Muscle of leg (tissue), 11 donors: ENCODE data around the gene HOXB4. TPM values are rescaled to one million over a fixed set of nuclear protein-coding genes. Genes with fewer than 3 reads are reported as not detected.

Source experiments
- DNase-seq: peaks from one replicate; pipeline ENCODE4 v3.0.0; 2013
- H3K27ac ChIP-seq: one replicate; pipeline ENCODE4 v1.5.1; 2013; ENCODE audit warnings: mild to moderate bottlenecking, low read length, control low read depth
- H3K27me3 ChIP-seq: one replicate; pipeline ENCODE4 v1.6.1; 2013; ENCODE audit warnings: low read length; ENCODE audit not compliant: control insufficient read depth, insufficient read depth
- H3K36me3 ChIP-seq: one replicate; pipeline ENCODE4 v1.6.1; 2013; ENCODE audit warnings: low read length; ENCODE audit not compliant: control insufficient read depth, insufficient read depth
- H3K4me1 ChIP-seq: one replicate; pipeline ENCODE4 v1.6.1; 2013; ENCODE audit warnings: low read length; ENCODE audit not compliant: control insufficient read depth, insufficient read depth
- H3K4me3 ChIP-seq: one replicate; pipeline ENCODE4 v1.5.1; 2013; ENCODE audit warnings: low read length, control low read depth
- H3K9me3 ChIP-seq: replicated peaks from 2 replicates; pipeline ENCODE4 v1.6.1; 2013; ENCODE audit warnings: low read depth, low read length; ENCODE audit not compliant: control insufficient read depth
- WGBS: methylation state at CpG from one replicate; pipeline ENCODE4 v1.1.5; 2013; ENCODE audit warnings: missing lambda C conversion rate; ENCODE audit not compliant: insufficient coverage; 5-methylcytosine and 5-hydroxymethylcytosine counted together
- polyA plus RNA-seq, 8 donors: library from polyadenylated mRNA; unstranded; fragments of 120-200 nt; gene quantifications; one replicate each; pipeline versions ENCODE4 v1.2.1 to v1.2.3, GENCODE V29; 2013; ENCODE audit warnings: inconsistent platforms in 1 of 8, low replicate concordance in 1 of 8; ENCODE audit not compliant: insufficient read length in 8 of 8, insufficient read depth in 1 of 8
- total RNA-seq: library from RNA; stranded (reverse); fragments of 120-200 nt; gene quantifications from one replicate; pipeline ENCODE4 v1.2.4, GENCODE V29; 2013

Gene HOXB4
- total and polyA plus RNA-seq, 9 donors = 0.53 to 1.7 (median 1.2) TPM

DNA sequence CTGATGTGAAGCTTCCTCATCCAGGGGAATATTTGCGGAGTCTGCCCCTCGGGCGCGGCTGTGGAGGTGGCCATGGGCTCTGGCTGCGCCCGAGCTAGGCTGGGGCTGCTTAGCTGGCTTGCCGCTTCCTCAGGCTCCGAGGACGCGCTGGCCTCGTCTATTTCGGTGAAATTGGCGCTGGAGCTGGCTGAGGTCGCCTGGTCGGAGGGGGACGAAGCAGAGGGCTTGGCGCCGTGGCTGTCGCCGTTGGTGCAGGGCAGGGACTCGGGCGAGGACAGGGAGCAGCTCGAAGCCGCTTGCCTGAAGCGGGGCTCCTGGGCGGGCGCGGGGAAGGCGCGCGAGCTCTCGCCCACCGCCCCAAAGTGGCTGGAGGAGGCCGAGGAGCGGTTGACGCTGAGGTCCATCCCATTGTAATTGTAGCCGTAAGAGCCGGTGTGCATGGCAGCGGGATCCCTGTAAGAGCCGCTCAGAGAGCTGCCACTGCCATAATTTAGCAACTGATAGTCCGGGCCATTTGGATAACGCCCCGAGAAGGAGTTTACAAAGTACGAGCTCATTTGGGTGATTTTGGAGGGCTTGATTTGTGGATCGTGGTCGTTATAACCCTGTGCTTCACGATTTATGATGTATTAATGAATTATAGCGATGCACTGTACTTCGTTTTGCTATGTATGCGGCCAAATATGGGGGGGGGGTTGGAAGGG lies 15.1 kb upstream of the HOXB4 start, which contains the start of gene HOXB5:
Gene HOXB5 (minus strand): TSS at position 654 of the 704 bp plus-strand sequence. CDS start 97 bp downstream, at position 557.
- WGBS = 2% methylated on average over 46 of the region's 50 CpGs
- Histone ChIP-seq H3K27ac (peak within 1 kb of the TSS; percentile 70), H3K9me3 (no peaks in the 10 kb centered on the region), H3K4me1 (peaks cover 27% of the 10 kb centered on the region), H3K4me3 (peak within 1 kb of the TSS; percentile 32), H3K36me3 (no peaks in the 10 kb centered on the region), H3K27me3 (peaks cover 98% of the 10 kb centered on the region)
- DNase-seq = no peak

DNA sequence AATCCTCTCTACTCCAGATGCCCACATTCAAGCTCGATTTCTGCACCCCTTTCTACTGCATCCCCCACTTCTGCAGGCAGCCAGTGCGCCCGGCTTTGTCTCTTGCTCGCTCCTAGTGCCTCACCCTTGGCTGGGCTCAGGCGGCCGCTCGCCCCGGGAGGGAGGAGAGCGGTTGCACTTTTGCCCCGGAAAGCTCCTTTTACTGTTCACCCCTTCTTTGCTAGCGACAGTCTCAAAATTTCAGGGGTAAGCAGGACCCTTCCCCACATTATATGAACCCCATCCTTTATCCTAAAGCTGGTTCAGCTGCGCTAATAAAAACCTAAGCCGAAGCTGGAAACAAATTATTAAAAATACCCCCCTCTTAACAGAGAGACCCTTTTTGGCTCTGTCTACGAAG lies 14.4 kb upstream of the HOXB4 start:
- Histone ChIP-seq H3K27ac (no peak overlapping the region), H3K4me1 (peaks cover 25% of the 10 kb centered on the region), H3K4me3 (no peak overlapping the region), H3K27me3 (peaks cover 98% of the 10 kb centered on the region), H3K9me3 (no peaks in the 10 kb centered on the region), H3K36me3 (no peaks in the 10 kb centered on the region)
- 3% methylated on average over 11 of the region's 14 CpGs for WGBS
- no peak for DNase-seq

DNA sequence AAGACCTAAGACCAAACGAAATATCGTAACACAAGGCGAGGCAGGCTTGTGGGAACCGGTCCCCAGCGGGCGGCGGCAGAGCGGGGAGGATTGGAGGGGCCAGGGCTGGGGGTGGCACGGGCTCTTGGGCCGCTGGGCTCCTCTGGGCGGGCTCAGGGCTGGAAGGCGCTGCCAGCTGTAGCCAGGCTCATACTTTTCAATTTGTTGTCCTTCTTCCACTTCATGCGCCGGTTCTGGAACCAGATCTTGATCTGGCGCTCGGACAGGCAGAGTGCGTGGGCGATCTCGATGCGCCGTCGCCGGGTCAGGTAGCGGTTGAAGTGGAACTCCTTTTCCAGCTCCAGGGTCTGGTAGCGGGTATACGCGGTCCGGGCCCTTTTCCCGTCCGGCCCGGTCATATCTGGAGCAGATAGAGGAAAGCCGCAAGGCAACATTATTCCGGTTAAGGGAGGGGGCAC lies 13.9 kb upstream of the HOXB4 start:
- Histone ChIP-seq H3K36me3 (no peaks in the 10 kb centered on the region), H3K27ac (no peak overlapping the region), H3K9me3 (no peaks in the 10 kb centered on the region), H3K4me3 (no peak overlapping the region), H3K27me3 (peaks cover 98% of the 10 kb centered on the region), H3K4me1 (peaks cover 24% of the 10 kb centered on the region)
- 25% methylated on average over 25 of the region's 33 CpGs for WGBS
- DNase-seq = no peak

DNA sequence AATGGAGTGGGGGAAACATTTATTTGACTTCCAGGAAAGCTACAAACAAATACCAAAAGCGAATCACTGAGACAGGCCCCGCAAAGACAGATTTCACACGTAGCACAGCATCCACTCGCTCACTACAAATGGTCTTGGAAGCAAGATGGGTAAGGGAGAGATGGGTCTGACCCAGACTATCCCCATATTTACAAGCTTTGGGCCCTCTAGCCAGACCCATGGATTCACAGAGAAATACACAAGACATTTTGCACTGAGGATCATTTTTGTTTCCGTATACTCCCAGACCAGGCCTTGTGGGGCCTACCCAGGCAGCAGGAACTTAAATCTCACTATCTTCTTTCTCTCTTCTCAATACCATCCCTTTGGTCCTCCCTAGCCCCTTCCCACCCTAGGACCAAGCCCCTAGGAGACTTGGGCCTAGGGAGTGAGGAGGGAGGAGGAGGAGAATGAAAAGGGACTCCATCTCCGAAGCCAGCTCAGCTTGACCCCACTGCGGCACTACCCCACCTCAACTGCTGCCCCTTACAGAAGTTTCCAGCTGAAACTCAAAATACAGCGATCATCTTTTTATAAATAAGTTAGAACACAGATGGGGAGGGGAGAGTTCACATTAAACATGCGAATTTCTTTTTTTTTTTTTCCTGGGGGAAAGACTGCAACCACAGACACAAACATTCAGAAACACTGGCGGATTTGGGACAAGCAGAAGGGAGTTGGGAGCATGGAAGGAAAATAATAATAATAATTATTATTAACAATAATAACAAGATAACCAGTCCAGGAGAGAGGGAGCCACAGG lies 13.3 kb upstream of the HOXB4 start:
- no peak for DNase-seq
- Histone ChIP-seq H3K4me3 (no peak overlapping the region), H3K27ac (no peak overlapping the region), H3K36me3 (no peaks in the 10 kb centered on the region), H3K27me3 (peaks cover 98% of the 10 kb centered on the region), H3K9me3 (no peaks in the 10 kb centered on the region), H3K4me1 (peaks cover 28% of the 10 kb centered on the region)
- WGBS = no CpG with 5 or more reads among the region's 10 CpGs

DNA sequence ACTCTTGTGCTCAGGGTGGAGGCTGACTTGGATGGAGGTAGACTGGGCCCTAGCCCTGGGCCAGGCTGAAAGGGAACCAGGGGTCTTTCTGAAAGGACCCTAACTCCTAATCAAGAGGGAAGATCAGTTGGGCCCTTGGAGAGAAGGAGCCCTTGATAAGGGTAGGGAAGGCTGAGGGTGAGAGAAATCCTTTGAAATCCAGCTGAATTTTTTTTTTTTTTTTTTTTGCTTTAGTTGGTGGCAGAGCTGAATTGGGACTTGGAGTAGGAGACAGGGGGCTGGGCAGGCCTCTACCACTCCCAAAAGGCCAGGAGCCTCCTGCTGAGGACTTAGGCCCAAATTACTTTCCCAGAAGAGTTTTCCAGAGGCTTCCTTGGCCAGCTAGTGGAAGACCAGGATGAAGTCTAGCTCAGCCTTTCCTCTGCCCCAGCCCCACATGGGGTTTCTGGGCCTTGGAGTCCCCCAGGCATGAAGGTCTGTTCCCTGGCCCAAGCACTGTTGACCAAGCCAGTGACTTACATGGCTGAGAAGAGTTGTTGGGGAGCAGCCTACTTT lies 12.5 kb upstream of the HOXB4 start:
- H3K4me3 ChIP-seq = no peak overlapping the region
- H3K27ac ChIP-seq = no peak overlapping the region
- H3K36me3 ChIP-seq = no peaks in the 10 kb centered on the region
- H3K4me1 ChIP-seq = peaks cover 35% of the 10 kb centered on the region
- no peak for DNase-seq
- H3K27me3 ChIP-seq = peaks cover 98% of the 10 kb centered on the region
- H3K9me3 ChIP-seq = no peaks in the 10 kb centered on the region

DNA sequence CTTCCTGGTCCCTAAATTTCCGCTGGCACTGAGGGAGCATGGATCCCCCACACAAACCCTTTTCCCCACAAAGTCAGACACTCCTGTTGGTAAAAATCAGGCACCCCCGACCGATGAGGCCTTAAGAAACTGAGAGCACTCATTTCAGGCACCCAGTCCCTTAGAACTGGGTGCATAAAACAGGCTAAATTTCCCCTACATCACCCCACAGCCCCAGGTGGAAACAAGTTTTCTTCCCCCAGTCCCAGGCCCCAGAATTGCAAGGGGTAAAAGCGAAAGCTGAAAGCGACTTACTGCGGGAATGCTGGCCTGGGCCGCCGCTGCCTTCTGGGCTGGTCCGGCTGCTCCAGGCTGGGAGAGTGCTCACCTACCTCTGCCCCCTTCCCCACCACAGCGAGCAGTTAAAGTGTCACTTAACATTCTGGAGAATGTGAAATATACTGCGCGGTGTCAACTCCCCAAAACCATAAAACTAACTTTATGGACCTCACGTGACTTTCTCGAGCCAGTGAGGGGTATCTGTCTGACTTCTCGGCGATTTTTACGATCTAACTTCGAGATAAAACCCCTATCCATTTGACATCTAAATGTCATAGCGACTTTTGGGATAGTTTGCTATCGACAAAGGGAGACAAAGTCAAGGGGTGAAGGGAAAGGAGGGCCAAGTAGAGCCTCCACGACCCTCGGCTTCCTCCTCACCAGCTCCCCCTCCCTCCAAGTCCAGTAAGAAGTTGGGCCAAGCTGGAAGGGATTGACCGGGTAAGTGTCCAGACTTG lies 11.9 kb upstream of the HOXB4 start, which contains the start of gene HOXB3:
Gene HOXB3 (minus strand): TSS at position 411 of the 776 bp plus-strand sequence. CDS start 37,767 bp downstream, outside the sequence.
- Histone ChIP-seq H3K27ac (no peak within 1 kb of the TSS), H3K27me3 (peaks cover 98% of the 10 kb centered on the region), H3K4me1 (peaks cover 39% of the 10 kb centered on the region), H3K36me3 (no peaks in the 10 kb centered on the region), H3K4me3 (no peak within 1 kb of the TSS), H3K9me3 (no peaks in the 10 kb centered on the region)
- 24% methylated on average over 3 of the region's 23 CpGs for WGBS
- no peak for DNase-seq

DNA sequence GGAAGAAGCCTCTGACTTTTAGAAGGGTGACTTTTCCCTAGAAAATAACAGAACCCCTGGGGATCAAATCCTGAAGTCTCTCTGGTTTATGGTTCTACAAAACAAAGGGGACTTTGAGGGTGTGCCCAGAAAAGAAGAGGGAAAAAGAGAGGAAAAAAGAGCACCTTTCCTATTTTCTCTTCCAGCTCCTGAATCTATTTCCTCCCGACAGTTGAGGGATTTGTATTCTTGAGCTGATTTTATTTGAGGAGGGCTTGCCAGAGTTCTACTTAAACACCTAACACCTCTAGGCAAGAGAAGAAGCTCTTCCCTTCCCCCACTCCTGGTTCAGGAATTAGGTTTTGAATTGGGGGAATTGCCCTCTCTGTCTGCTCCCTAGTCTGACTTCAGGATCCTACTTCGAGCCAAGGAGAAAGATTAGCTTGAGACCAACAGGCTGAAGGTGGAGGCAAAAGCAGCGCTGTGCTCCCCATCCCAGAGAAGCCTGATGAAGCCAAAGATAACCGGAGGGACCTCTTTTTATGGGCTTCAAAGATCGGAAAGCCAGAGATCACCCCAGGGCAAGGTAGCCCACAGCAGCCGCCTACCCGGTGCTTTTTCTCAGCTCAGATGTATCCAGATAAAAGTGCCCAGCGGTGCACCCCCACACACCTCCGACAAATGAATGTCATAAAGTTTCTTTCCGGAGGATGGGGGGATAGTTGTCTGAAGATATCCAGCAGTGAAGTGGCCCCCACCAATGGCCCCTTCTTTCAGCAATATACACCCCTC lies 11.1 kb upstream of the HOXB4 start:
- Histone ChIP-seq H3K4me1 (peaks cover 39% of the 10 kb centered on the region), H3K4me3 (no peak overlapping the region), H3K36me3 (no peaks in the 10 kb centered on the region), H3K27me3 (peaks cover 98% of the 10 kb centered on the region), H3K27ac (no peak overlapping the region), H3K9me3 (no peaks in the 10 kb centered on the region)
- no peak for DNase-seq
- WGBS = 6% methylated on average over 2 of the region's 10 CpGs

DNA sequence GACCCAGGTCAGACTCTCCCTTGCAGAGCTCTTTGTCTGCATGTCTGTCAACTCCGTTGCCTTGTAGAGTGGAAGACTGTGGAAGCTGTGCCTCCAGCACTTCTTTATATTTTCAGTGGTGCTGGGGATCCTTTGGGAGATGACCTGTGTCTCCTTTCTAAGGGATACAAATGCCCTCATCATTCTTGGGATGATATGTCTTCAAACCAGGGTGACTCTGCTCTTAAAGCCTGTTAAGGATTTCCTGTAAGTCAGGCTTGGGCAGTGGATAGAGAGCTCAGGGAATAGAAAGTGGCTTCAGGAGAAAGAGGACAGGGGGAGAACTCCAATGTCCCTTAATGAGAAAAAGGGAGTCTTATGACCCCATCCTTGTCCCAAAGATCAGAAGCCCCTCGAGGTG lies 10.4 kb upstream of the HOXB4 start:
- Histone ChIP-seq H3K27ac (no peak overlapping the region), H3K4me1 (peaks cover 36% of the 10 kb centered on the region), H3K9me3 (no peaks in the 10 kb centered on the region), H3K4me3 (no peak overlapping the region), H3K36me3 (no peaks in the 10 kb centered on the region), H3K27me3 (peaks cover 95% of the 10 kb centered on the region)
- no peak for DNase-seq
- WGBS = no CpG with 5 or more reads among the region's 2 CpGs

DNA sequence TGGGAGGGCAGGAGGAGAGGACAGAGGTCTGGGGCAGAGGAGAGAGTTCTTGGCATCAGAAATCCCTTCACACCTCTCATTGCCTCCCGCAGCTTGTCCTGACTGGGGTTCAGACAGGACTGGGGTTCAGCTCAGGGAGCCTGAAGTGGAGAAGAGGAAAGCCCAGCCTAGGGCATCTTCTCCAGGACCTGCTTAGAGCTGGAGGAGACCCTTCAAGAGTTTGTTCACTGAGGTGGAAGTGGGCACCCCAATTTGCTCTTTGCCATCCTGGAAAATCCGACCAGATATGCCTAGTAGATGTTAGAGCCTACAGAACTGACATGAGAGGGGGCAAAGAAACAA lies 9.9 kb upstream of the HOXB4 start:
- WGBS = 50% methylated on average over 1 of the region's 2 CpGs
- Histone ChIP-seq H3K36me3 (no peaks in the 10 kb centered on the region), H3K4me3 (no peak overlapping the region), H3K27ac (peak overlapping the region; percentile 29), H3K27me3 (peaks cover 95% of the 10 kb centered on the region), H3K9me3 (no peaks in the 10 kb centered on the region), H3K4me1 (peaks cover 31% of the 10 kb centered on the region)
- DNase-seq = no peak
